ENCODE measurements around the gene CTH.

- TF ChIP-seq ELF1 (IDR thresholded peaks at IDR 0.05) (no peak), POLR2AphosphoS5 (IDR thresholded peaks at IDR 0.05; ENCODE audit: low read depth, low read length) (no peak), USF2 (IDR thresholded peaks at IDR 0.05; ENCODE audit: borderline replicate concordance, low read depth, low read length) (no peak), CTCF (IDR thresholded peaks at IDR 0.05) (no peak), TEAD4 (IDR thresholded peaks at IDR 0.05; ENCODE audit: borderline replicate concordance, insufficient read depth) (no peak), EP300 (IDR thresholded peaks at IDR 0.05; ENCODE audit: borderline replicate concordance in 1 of 2, low read depth in 1 of 2, low read length in 1 of 2) (no peak), RCOR1 (IDR thresholded peaks at IDR 0.05; ENCODE audit: low read length) (no peak), TAF1 (IDR thresholded peaks at IDR 0.05; ENCODE audit: borderline replicate concordance, low read depth, low read length) (no peak)
Observed at GRCh38 chr1:70401974-70402373, 9.1 kb upstream of the CTH start.

Measured in SK-N-SH (cell line).